ENCODE results near the gene GMEB2.

The GMEB2 gene

GRCh38 chr20:63591147-63591533 lies 35.8 kb downstream of the GMEB2 start:
- TF ChIP-seq CTCF (IDR thresholded peaks at IDR 0.05; ENCODE audit: low read length, missing control alignments): no peak
- no peak overlapping the region for H3K4me3 ChIP-seq (replicated peaks; ENCODE audit: low read depth, low read length)
- no peak for DNase-seq (ENCODE audit: low read depth)

GRCh38 chr20:63590218-63591146 lies 36.4 kb downstream of the GMEB2 start:
- H3K4me3 ChIP-seq (replicated peaks; ENCODE audit: low read depth, low read length): no peak overlapping the region
- TF ChIP-seq CTCF (IDR thresholded peaks at IDR 0.05; ENCODE audit: low read length, missing control alignments): no peak
- DNase-seq (ENCODE audit: low read depth): no peak

DNA sequence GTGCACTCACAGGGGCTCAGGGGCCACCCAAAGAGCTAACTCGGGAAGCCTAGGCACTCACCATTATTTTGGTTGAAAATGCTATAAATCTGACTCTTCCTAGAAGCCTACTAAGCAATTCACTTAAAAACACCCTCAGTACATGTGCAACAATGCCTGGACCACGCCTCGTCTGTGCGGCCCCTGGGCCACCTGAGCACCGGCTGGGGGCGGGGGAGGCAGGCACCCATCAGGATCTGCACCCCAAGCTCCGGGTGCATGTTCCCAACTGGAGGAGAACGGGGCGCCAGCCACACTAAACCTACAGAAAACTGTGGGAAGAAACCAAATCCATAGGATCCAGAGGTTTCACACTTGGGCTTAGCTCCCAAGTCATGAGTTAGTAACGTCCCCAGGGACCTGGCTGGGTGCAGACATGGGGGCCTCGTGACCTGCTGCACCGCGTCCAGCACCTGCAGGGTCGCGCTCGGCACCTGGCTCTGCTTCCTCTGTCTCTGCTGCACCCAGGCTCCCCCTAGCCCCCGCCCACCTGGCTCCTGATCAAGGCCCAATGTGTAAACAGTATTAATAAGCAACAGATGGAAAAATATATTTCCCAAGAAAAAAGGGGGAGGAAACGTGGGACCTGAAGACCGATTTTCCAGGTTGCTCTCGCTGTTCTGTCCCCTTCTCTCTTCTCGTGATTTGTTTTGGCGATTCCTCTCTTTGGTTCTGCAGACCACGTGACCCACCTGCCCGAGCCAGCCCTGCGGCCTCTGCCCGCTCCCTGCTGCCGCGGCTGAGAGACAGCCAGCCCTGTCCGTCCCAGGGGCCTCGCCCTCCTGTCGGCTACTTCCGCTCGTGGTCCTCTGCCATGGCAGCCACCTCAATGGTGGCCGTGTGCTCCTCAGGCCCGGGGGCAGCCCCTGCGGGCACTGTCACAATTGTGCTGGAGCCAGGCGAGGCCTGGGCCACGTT lies 37.4 kb downstream of the GMEB2 start:
- no peak for DNase-seq (ENCODE audit: low read depth)
- H3K4me3 ChIP-seq (replicated peaks; ENCODE audit: low read depth, low read length): no peak overlapping the region
- TF ChIP-seq CTCF (IDR thresholded peaks at IDR 0.05; ENCODE audit: low read length, missing control alignments): no peak

- no peak for DNase-seq (ENCODE audit: low read depth)
- no peak overlapping the region for H3K4me3 ChIP-seq (replicated peaks; ENCODE audit: low read depth, low read length)
- TF ChIP-seq CTCF (IDR thresholded peaks at IDR 0.05; ENCODE audit: low read length, missing control alignments): no peak
Observed at GRCh38 chr20:63588641-63589041, 38.3 kb downstream of the GMEB2 start.

DNA sequence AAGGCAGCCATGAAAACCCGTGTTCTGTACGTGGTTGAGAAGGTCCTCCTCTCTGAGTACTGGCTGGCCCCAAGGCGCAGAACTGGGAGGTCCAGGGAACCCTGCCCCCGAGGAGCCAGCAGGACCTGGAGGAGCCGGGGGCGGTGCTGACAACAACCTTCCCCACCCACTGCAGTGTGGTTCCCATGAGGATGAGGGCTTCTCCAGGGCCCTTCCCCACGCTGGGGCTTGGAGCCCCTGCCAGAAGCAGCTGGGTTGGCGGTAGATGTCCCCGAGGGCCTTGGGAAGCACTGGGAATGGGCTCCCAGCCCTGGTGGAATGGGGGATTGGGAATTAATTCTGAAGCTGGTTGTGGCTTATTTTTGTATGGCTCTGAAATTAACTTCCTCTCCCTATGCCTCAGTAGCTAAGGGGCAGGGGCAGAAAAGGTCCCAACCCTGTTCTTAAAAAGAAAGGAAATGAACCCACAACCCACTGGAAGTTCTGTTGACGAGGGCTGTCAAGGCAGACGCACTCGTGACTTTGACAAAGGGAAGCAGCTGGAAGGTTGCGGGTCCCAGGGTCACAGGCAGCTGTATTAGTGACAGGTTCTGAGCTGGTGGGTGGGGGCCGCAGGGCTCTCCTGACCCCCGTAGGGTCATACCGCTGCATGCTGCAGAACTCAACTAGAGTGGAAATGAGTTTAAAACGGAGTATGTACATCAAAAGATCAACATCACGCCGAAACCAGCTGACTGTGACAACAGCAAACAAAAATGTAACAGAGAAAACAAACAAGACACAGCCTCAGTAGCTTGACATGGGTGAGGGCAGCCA lies 38.9 kb downstream of the GMEB2 start:
- H3K4me3 ChIP-seq (replicated peaks; ENCODE audit: low read depth, low read length): no peak overlapping the region
- no peak for DNase-seq (ENCODE audit: low read depth)
- TF ChIP-seq CTCF (IDR thresholded peaks at IDR 0.05; ENCODE audit: low read length, missing control alignments): no peak

GRCh38 chr20:63587256-63587655 lies 39.6 kb downstream of the GMEB2 start:
- no peak for DNase-seq (ENCODE audit: low read depth)
- TF ChIP-seq CTCF (IDR thresholded peaks at IDR 0.05; ENCODE audit: low read length, missing control alignments): no peak
- no peak overlapping the region for H3K4me3 ChIP-seq (replicated peaks; ENCODE audit: low read depth, low read length)

Data from fibroblast of pulmonary artery (primary cell).